PFSK-1 (cell line): Measurements from ENCODE around the gene TENM3.

ENCODE experiments used
- FOXP2 ChIP-seq: optimal IDR thresholded peaks from 2 replicates; pipeline ENCODE3; 2011; ENCODE audit warnings: borderline replicate concordance, control low read depth, inconsistent platforms; ENCODE audit not compliant: insufficient read depth; ENCODE audit errors: extremely low read length, extremely low read depth
- POLR2AphosphoS5 ChIP-seq: IDR thresholded peaks from 2 replicates; pipeline ENCODE4 v1.6.1; 2012; ENCODE audit warnings: low read depth, mild to moderate bottlenecking, control low read depth, low read length, moderate library complexity
- REST ChIP-seq, 2 experiments: IDR thresholded peaks; 2 replicates each; pipeline versions ENCODE4 v1.6.1 to v1.8.0; 2011 to 2012; ENCODE audit warnings: low read depth in 2 of 2, low read length in 2 of 2, control low read depth in 1 of 2, inconsistent platforms in 1 of 2, mild to moderate bottlenecking in 1 of 2, moderate library complexity in 1 of 2; ENCODE audit not compliant: insufficient read depth in 1 of 2
- SIN3A ChIP-seq: IDR thresholded peaks from 2 replicates; pipeline ENCODE4 v1.6.1; 2012; ENCODE audit warnings: mild to moderate bottlenecking, low read length, moderate library complexity, borderline replicate concordance; ENCODE audit not compliant: insufficient read depth
- TAF1 ChIP-seq: IDR thresholded peaks from 2 replicates; pipeline ENCODE4 v1.6.1; 2012; ENCODE audit warnings: low read length, control low read depth, borderline replicate concordance; ENCODE audit not compliant: insufficient read depth

GRCh38 chr4:182382941-182383340, 139.7 kb downstream of the TENM3 start:
- TF ChIP-seq POLR2AphosphoS5 = no peak
- TF ChIP-seq REST (IDR thresholded peaks at IDR 0.05; ENCODE audit: insufficient read depth in 1 of 2, low read depth in 2 of 2, low read length in 2 of 2) = no peak
- TF ChIP-seq SIN3A = no peak
- TF ChIP-seq TAF1 = no peak
- no peak for TF ChIP-seq FOXP2
